GM19328 (cell line): ENCODE results near the gene GSAP.
A peak's percentile ranks its signal among the peaks of the same experiment; 100 is the strongest.

Source experiments
- ATAC-seq: cut with Tn5 transposase; IDR thresholded peaks from one replicate; pipeline ENCODE4 v1.9.1; 2021; ENCODE audit warnings: mild to moderate bottlenecking, moderate library complexity; ENCODE audit not compliant: unreplicated experiment

The GSAP gene

GRCh38 chr7:77409739-77410547 lies 6.2 kb downstream of the GSAP start:
- ATAC-seq: no peak

- ATAC-seq: no peak
Measured at GRCh38 chr7:77409005-77409738, 7.0 kb downstream of the GSAP start.

GRCh38 chr7:77407906-77408305 lies 8.2 kb downstream of the GSAP start:
- no peak for ATAC-seq

- ATAC-seq: no peak
Measured at GRCh38 chr7:77406421-77406820, 9.7 kb downstream of the GSAP start.

- ATAC-seq: no peak
Measured at GRCh38 chr7:77404641-77405040, 11.5 kb downstream of the GSAP start.

GRCh38 chr7:77403957-77404356 lies 12.2 kb downstream of the GSAP start:
- ATAC-seq: no peak

- ATAC-seq: no peak
Measured at GRCh38 chr7:77402818-77403217, 13.3 kb downstream of the GSAP start.

- ATAC-seq: no peak
Measured at GRCh38 chr7:77401002-77401401, 15.1 kb downstream of the GSAP start.

- no peak for ATAC-seq
Measured at GRCh38 chr7:77399816-77400215, 16.3 kb downstream of the GSAP start.

- ATAC-seq: no peak
Measured at GRCh38 chr7:77396894-77397547, 19.1 kb downstream of the GSAP start.

- no peak for ATAC-seq
Measured at GRCh38 chr7:77395626-77396025, 20.5 kb downstream of the GSAP start.

- no peak for ATAC-seq
Measured at GRCh38 chr7:77393954-77394353, 22.2 kb downstream of the GSAP start.

GRCh38 chr7:77393261-77393660 lies 22.9 kb downstream of the GSAP start:
- ATAC-seq: peak; percentile 71

- ATAC-seq: no peak
Measured at GRCh38 chr7:77391230-77391629, 24.9 kb downstream of the GSAP start.

- ATAC-seq: no peak
Measured at GRCh38 chr7:77388055-77388641, 28.0 kb downstream of the GSAP start.

- ATAC-seq: no peak
Measured at GRCh38 chr7:77386165-77386822, 29.9 kb downstream of the GSAP start.

GRCh38 chr7:77383333-77383740 lies 32.8 kb downstream of the GSAP start:
- ATAC-seq: no peak

- ATAC-seq: no peak
Measured at GRCh38 chr7:77382532-77382931, 33.6 kb downstream of the GSAP start.

- ATAC-seq: no peak
Measured at GRCh38 chr7:77378584-77378983, 37.6 kb downstream of the GSAP start.

GRCh38 chr7:77370606-77371005 lies 45.5 kb downstream of the GSAP start:
- ATAC-seq: no peak

GRCh38 chr7:77368974-77369373 lies 47.2 kb downstream of the GSAP start:
- no peak for ATAC-seq
